ENCODE measurements around the gene TTLL8.

Gene TTLL8

DNA sequence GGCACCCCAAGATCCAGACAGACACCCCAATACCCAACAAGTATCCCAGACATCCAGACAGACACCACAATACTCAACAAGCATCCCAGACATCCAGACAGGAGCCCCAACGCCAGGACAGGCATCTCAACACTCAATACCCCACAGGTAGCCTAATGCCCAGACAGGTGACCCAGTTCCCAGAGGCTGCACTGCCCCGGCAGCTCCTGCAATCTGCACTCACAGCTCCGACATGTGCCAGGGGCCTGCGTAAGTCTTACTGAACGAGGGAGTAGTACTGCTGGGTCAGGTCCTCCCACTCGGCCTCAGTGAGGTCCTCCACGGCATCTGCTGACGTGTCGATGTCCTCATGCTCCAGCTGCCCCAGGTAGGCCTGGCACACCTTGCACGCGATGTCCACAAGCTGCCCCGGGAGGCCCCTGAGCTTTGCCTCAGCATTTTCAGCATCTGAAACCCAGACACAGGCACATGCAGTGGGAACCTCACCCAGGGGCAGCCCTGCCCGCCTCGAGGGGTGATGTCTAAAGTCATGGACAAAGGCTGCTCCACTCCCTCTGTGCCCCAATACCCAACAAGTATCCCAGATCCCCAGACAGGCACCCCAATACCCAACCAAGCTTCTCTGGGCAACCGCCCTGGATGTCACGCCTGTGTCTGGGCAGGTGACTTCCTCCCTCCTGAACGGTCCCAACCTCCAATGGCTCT lies 16.6 kb downstream of the TTLL8 start:
- no peak for DNase-seq (ENCODE audit: low read depth in 2 of 2)

DNA sequence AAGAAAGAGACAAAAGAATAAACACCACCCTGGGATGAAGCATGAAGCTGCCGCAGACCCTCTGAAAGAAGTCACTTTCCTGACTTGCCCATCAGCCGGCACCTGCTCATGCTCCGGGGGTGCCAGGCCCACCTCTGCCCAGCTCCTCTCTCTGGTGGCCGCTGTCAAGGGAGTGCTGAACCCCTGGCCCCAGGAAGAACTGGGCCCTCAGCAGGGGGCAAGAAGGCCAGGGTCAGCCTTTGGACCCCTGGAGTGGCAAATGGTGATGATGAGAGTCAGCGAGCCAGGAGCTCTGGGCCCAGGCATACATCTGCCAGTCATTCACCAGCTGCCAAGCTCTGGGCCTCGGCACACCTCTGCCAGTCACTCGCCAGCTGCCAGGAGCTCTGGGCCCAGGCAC lies 17.4 kb downstream of the TTLL8 start:
- no peak for DNase-seq (ENCODE audit: low read depth in 2 of 2)

GRCh38 chr22:50039669-50040443 lies 18.2 kb downstream of the TTLL8 start:
- DNase-seq (ENCODE audit: low read depth in 2 of 2), result no peak

GRCh38 chr22:50035976-50036724 lies 21.9 kb downstream of the TTLL8 start:
- no peak for DNase-seq (ENCODE audit: low read depth in 2 of 2)

DNA sequence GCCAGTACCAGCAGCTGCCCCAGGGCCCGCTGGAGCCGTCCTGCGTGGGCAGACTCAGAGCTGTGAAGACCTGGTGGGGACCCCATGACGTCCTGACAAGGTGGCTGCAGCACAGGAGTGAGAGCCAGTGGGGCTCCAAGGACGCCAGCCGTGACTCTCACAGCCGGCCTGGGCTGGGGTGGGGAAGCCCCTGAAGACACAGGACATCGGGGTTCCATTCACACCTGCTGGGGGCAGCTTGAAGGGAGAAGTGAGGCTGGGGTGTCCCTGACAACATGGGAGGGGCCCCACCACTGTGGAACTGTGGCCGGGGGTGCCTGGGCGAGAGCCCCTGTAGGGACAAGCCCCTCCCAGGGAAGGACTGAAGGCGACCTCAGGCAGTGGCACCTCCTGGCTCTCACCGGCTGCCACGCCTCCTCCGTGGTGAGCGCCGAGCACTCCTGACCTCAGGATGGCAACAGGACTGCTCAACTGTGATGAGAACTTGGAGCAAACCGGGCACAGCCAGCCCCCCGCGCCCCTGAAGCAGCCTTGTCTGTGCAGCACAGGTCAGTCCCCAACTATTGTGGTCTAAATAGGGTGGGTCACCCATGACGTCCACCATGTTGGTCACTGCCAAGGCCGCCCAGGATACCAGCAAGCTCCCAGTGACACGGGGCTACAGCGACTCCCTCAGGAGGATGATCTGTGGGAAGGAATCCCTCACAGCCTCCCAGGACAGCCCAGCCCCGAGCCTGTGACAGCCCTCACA lies 22.8 kb downstream of the TTLL8 start:
- DNase-seq (ENCODE audit: low read depth in 2 of 2), result no peak

DNA sequence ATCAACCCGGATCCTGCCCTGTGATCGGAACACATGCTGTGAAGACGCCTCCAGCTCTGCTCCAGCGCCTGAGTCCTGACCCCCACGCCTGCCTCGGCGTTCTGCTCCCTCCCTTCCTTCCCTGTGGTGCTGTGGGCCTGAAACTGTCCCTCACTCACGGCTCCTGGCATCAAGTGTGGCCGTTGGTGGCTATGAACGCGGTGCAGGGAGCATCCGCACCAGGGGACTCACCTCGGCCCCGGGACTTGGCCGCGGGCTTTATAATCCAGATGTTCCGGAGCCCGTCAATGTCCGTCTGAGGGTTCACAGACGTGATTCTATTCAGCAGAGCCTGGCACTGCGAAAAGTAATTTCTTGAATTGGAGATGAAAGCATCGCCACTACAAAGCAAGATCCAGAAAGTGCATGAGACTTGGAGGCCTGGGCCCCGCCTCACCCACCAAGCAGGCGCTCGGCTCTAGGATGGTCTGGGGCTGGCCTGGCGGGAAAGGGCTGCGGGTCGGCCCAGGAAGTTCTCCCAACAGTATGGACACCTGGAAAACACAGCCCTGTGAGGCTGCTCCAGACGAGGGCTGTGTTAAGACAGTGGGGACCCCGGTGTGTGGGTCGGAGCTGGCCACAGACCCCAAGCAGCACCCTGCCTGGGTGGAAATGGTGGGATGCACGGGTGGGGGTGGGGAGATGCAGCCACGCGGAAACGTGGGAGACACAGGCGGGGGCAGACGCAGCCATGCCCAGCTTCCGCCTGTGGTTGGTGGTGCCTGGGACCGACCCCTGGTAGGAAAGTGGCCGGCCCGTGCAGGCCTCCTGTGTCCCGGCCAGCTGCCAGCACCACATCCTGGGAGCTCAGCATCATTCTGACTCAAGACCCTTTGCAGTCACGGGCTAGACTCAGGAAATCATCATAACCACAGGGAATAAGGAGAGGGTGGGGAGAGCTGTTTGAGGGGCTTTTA lies 23.7 kb downstream of the TTLL8 start:
- DNase-seq (ENCODE audit: low read depth in 2 of 2), result no peak

DNA sequence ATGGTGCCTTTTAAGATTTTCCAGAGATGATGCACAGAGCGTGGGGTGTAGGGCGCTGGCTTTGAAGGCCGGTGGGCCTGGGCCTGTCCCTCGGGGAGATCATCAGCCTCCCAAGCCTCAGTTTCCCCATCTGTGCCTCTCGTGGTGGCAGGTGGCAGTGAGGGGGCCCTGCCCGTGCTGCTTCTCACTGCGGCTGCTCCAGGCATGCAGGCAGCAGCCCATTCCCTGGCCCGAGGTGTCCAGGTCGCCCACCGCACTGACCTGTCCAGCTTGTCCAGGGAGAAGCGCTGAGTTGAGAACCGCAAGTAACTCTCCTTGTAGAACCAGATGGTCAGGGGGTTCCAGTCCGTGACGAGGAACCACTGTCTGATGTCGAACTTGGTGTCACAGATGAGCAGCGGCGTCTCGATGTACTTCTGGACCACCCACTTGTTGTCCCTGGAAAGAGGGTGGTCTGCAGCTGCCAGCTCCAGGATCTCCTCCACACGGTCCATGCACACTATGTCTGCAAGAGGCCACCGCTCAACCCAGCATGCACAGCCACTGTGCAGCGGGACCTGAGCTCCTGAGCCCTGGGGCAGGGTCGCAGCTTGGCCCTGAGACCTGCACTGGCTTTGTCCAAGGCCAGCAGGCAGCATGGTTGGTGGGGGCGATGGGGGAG lies 25.0 kb downstream of the TTLL8 start:
- DNase-seq (ENCODE audit: low read depth in 2 of 2), result no peak

DNA sequence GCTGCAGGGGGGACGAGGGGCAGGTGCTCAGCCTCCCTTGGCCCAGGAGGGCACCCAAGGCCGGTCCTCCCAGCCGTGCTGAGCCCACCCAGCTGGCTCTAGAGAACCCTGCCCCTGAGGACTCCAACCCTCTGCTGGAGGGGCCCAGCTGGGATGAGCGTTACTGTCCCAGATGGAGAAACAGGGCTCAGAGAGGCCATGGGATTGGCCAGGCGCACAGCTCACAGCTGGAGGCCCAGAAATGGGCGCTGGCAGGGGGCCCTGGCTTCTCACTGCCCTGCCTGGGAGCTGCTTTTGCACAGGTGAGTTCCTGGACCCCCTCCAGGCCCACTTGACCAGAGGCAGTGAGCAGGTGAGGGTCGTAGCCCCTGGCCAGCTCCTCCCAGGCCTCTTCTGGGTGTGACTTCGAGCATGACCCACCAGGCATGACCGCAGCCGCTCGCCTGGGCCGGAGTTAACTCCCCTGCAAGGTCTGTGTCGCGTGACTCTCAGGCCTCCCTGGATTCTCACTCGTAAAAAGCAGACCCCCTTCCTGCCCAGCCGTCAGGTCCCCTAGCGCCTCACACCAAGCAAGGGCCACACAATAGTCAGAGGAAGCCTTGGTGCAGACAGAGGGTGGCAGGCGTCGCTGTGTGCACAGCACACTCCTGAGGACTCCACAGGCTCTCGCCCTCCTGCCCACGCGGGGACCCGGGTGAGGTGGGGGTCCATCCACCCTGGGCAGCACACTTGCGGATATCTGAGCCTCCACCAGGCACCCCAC lies 25.8 kb downstream of the TTLL8 start:
- no peak for DNase-seq (ENCODE audit: low read depth in 2 of 2)

GRCh38 chr22:50031189-50032091 lies 26.7 kb downstream of the TTLL8 start:
- DNase-seq (ENCODE audit: low read depth in 2 of 2), result no peak

DNA sequence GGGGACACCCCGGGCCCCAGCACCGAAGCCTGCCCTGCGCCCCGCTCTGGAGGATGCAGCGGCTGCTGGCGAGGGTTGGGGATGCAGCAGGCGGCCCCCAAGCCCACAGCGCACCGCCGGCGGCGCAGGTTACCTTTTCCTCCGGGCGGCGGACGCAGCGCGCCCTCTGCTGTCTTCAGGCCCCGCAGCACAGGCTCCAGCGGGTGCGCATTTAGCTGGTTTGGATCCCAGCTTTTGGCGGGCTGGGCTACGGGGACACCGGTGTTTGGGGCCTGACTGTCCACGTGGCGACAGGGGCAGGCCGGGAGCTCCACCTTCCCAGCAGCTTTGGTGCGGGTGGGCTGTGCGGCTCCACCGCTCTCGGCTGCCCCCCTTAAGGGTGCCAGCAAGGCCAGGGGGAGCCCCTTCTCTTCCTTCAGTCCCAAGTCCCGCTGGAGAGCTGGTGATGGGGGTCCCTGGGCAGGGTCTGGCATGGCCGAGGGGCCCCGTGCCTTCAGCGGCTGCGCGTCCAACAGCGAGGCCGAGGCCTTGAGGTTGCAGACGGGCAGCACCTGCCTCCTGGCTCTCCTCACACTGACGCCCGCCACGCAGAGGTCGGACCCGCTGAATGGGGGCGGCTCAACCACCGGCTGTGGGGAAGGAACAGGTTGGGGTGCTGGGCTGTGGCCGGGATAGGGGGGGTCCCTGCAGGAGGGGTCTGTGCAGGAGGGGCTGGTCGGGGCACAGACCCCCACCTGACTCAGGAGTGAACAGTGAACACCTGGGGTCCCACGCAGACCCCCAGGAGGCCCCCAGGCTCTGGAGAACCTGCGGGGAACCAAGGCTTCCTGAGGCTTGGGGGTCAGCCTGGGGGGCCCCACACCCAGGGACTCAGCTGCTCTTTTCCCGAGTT lies 27.6 kb downstream of the TTLL8 start:
- peak; percentile 70 to 83 for DNase-seq (ENCODE audit: low read depth in 2 of 2)

DNA sequence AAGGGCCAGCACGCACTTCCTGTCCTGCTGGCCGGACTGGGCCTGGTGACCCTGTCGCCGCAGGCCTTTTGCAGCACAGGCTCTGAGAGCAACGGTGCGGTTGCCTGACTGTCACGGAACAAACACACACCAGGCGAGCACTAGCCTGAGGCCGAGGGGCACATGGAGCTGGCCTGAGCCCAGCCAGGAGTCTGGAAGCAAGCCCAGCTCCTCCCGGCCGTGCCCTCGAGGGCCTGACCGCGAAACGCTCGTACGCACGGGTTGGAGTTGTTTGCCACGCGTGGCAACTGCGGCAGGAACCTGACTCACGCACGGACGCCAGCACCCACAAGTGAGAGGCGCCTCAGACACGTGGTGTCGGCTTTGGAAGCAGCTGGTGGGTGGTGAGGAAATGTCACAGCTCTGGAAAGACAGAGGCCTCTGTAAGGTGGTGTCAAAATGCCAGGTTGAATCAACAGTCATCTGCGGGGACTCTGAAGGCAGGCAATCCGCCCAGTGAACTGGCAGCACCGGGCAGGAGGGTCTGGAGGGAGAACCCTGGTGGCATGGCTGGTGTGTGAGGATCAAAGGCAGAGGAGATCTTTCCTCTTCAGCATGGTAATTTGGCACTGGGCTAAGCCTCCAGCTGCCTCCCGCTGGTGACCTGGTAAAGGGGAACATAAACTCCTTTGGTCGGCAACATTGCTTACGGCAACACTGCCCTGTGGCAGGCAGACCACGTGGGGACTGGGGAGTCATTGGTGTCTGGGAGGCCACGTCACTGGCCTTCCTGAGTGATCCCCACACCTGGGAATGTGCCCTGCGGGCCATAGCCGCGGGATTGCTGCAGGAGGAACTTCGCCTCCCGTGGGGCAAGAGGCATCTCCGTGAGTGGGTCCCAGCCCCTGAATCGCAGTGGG lies 30.2 kb downstream of the TTLL8 start:
- no peak for DNase-seq (ENCODE audit: low read depth in 2 of 2)

DNA sequence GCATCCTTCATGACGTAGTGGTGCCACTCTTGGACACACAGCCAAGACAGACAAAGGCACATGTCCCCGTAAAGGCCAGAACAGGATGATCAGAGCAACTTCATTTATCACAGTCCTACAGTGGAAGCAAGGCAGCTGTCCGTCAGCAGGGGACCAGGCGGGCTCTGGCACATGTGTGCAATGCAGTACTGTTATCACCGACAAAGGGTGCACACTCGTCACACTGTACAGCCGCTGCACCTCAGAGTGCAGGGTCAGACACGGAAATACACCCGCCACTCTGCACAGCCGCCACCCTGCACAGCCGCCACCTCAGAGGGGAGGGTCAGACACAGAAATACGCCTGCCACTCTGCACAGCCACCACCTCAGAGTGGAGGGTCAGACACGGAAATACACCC lies 32.1 kb downstream of the TTLL8 start:
- DNase-seq (ENCODE audit: low read depth in 2 of 2), result no peak

DNA sequence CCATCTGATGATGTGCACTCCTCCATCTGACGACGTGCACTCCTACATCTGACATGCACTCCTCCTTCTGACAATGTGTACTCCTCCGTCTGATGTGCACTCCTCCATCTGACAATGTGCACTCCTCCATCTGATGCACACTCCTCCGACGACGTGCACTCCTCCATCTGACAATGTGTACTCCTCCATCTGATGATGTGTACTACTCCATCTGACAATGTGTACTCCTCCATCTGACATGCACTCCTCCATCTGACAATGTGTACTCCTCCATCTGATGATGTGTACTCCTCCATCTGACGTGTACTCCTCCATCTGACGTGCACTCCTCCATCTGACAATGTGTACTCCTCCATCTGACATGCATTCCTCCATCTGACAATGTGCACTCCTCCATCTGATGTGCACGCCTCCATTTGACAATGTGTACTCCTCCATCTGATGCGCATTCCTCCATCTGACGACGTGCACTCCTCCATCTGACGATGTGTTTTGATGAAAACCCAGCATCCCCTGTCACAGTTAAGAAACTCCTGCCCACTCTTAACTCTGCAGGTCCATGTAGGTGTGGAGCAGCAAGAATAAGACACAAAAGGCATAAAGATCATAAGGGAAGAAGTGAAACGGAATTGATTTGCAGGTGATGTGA lies 35.8 kb downstream of the TTLL8 start:
- no peak for DNase-seq (ENCODE audit: low read depth in 2 of 2)

DNA sequence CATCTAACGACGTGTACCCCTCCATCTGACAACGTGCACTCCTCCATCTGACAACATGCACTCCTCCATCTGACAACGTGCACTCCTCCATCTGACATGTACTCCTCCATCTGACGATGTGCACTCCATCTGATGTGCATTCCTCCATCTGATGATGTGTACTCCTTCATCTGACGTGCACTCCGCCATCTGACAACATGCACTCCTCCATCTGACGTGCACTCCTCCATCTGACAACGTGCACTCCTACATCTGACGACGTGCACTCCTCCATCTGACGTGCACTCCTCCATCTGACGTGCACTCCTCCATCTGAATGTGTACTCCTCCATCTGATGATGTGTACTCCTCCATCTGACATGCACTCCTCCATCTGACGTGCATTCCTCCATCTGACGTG lies 37.5 kb downstream of the TTLL8 start:
- no peak for DNase-seq (ENCODE audit: low read depth in 2 of 2)

DNA sequence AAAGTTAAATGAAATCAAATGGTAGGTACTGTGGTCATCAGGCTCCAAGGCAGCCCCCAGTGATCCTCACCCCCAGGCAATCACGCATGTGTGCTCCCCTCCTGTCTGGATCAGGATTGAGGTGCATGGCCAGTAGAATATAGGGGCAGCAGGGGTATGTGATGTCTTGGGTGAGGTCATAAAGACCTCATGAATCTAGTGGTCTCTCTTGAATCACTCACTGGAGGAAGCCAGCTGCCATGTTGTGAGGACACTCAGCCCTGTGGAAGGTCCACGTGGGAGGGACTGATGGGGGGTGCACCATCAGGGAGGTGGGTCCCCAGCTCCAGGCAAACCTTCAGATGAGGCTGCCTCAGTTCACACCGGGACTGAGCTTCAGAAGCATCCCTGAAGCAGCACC lies 38.8 kb downstream of the TTLL8 start:
- no peak for DNase-seq (ENCODE audit: low read depth in 2 of 2)
